Mucosa of rectum (tissue), 2 donors: ENCODE data around the gene PDK3.

Experiments used
- H3K27ac ChIP-seq, 2 donors: one replicate each; pipeline ENCODE4 v1.7.0; 2013; ENCODE audit warnings: inconsistent platforms in 2 of 2, low read depth in 2 of 2, low read length in 2 of 2
- H3K27me3 ChIP-seq, 2 donors: one replicate each; pipeline ENCODE4 v1.7.0; 2013; ENCODE audit warnings: low read length in 2 of 2; ENCODE audit not compliant: control insufficient read depth in 2 of 2, insufficient read depth in 2 of 2
- H3K36me3 ChIP-seq, 2 donors: one replicate each; pipeline ENCODE4 v1.7.0; 2013; ENCODE audit warnings: low read length in 2 of 2; ENCODE audit not compliant: control insufficient read depth in 2 of 2, insufficient read depth in 2 of 2
- H3K4me1 ChIP-seq, 2 donors: one replicate each; pipeline ENCODE4 v1.7.0; 2013; ENCODE audit warnings: low read length in 2 of 2, mild to moderate bottlenecking in 1 of 2; ENCODE audit not compliant: control insufficient read depth in 2 of 2, insufficient read depth in 2 of 2
- H3K4me3 ChIP-seq, 2 donors: one replicate each; pipeline ENCODE4 v1.7.0; 2013; ENCODE audit warnings: low read length in 2 of 2
- H3K9ac ChIP-seq, 2 donors: one replicate each; pipeline ENCODE4 v1.7.0; 2013; ENCODE audit warnings: low read length in 2 of 2, low read depth in 1 of 2, mild to moderate bottlenecking in 1 of 2
- H3K9me3 ChIP-seq, 2 donors: one replicate each; pipeline ENCODE4 v1.7.0; 2013; ENCODE audit warnings: low read length in 2 of 2; ENCODE audit not compliant: control insufficient read depth in 2 of 2
- donor health status: healthy.
- donor health status: Normal muscosa, but diverticular disease.

The PDK3 gene

GRCh38 chrX:24479924-24480323 is 14.8 kb downstream of the PDK3 start:
- Histone ChIP-seq H3K27ac (peak overlapping the region; percentile 74 to 85), H3K4me1 (peaks cover 2 to 12% of the 10 kb centered on the region in 2 donors), H3K27me3 (no peaks in the 10 kb centered on the region), H3K36me3 (no peaks in the 10 kb centered on the region), H3K9me3 (no peaks in the 10 kb centered on the region), H3K9ac (peak overlapping the region in 1 of 2 donors; percentile 54), H3K4me3 (peak overlapping the region; percentile 54 to 56)

- H3K27me3 ChIP-seq, result no peaks in the 10 kb centered on the region
- peak overlapping the region; percentile 22 to 56 for H3K4me3 ChIP-seq
- H3K27ac ChIP-seq, result peak overlapping the region; percentile 74 to 85
- H3K9me3 ChIP-seq, result no peaks in the 10 kb centered on the region
- peak overlapping the region in 1 of 2 donors; percentile 54 for H3K9ac ChIP-seq
- no peaks in the 10 kb centered on the region for H3K36me3 ChIP-seq
- H3K4me1 ChIP-seq, result peaks cover 2 to 12% of the 10 kb centered on the region in 2 donors
Observed at GRCh38 chrX:24480400-24480865, 15.3 kb downstream of the PDK3 start.

- no peak overlapping the region for H3K9ac ChIP-seq
- no peak overlapping the region for H3K4me3 ChIP-seq
- H3K9me3 ChIP-seq, result no peaks in the 10 kb centered on the region
- H3K27ac ChIP-seq, result no peak overlapping the region
- peaks cover 2 to 12% of the 10 kb centered on the region in 2 donors for H3K4me1 ChIP-seq
- no peaks in the 10 kb centered on the region for H3K36me3 ChIP-seq
- peaks cover 0 to 2% of the 10 kb centered on the region in 2 donors for H3K27me3 ChIP-seq
Observed at GRCh38 chrX:24482823-24483415, 17.8 kb downstream of the PDK3 start.

- Histone ChIP-seq H3K9me3 (no peaks in the 10 kb centered on the region), H3K36me3 (no peaks in the 10 kb centered on the region), H3K9ac (no peak overlapping the region), H3K27ac (no peak overlapping the region), H3K27me3 (peaks cover 0 to 2% of the 10 kb centered on the region in 2 donors), H3K4me1 (peaks cover 2 to 12% of the 10 kb centered on the region in 2 donors), H3K4me3 (no peak overlapping the region)
Observed at GRCh38 chrX:24483596-24483995, 18.5 kb downstream of the PDK3 start.

GRCh38 chrX:24485323-24485722 is 20.2 kb downstream of the PDK3 start:
- Histone ChIP-seq H3K4me1 (peaks cover 1% of the 10 kb centered on the region in 2 donors), H3K9me3 (no peaks in the 10 kb centered on the region), H3K36me3 (no peaks in the 10 kb centered on the region), H3K9ac (no peak overlapping the region), H3K27me3 (peaks cover 0 to 2% of the 10 kb centered on the region in 2 donors), H3K4me3 (no peak overlapping the region), H3K27ac (no peak overlapping the region)

GRCh38 chrX:24485976-24486680 is 21.0 kb downstream of the PDK3 start:
- Histone ChIP-seq H3K27ac (no peak overlapping the region), H3K9me3 (no peaks in the 10 kb centered on the region), H3K4me1 (no peaks in the 10 kb centered on the region), H3K36me3 (no peaks in the 10 kb centered on the region), H3K27me3 (peaks cover 0 to 2% of the 10 kb centered on the region in 2 donors), H3K4me3 (no peak overlapping the region), H3K9ac (no peak overlapping the region)

- no peak overlapping the region for H3K9ac ChIP-seq
- no peaks in the 10 kb centered on the region for H3K9me3 ChIP-seq
- H3K4me1 ChIP-seq, result no peaks in the 10 kb centered on the region
- no peak overlapping the region for H3K27ac ChIP-seq
- no peak overlapping the region for H3K4me3 ChIP-seq
- peaks cover 0 to 2% of the 10 kb centered on the region in 2 donors for H3K27me3 ChIP-seq
- no peaks in the 10 kb centered on the region for H3K36me3 ChIP-seq
Observed at GRCh38 chrX:24487571-24487970, 22.5 kb downstream of the PDK3 start.

- Histone ChIP-seq H3K9ac (no peak overlapping the region), H3K36me3 (no peaks in the 10 kb centered on the region), H3K4me1 (peaks cover 12 to 14% of the 10 kb centered on the region in 2 donors), H3K27me3 (no peaks in the 10 kb centered on the region), H3K9me3 (no peaks in the 10 kb centered on the region), H3K27ac (no peak overlapping the region), H3K4me3 (no peak overlapping the region)
Observed at GRCh38 chrX:24491741-24492140, 26.7 kb downstream of the PDK3 start.

GRCh38 chrX:24493740-24494581 is 28.9 kb downstream of the PDK3 start:
- Histone ChIP-seq H3K36me3 (no peaks in the 10 kb centered on the region), H3K27me3 (no peaks in the 10 kb centered on the region), H3K4me3 (peak overlapping the region; percentile 13 to 46), H3K9me3 (no peaks in the 10 kb centered on the region), H3K4me1 (peaks cover 12 to 14% of the 10 kb centered on the region in 2 donors), H3K27ac (peak overlapping the region; percentile 59 to 60), H3K9ac (no peak overlapping the region)

GRCh38 chrX:24494647-24495075 is 29.6 kb downstream of the PDK3 start:
- Histone ChIP-seq H3K27ac (peak overlapping the region; percentile 59 to 60), H3K36me3 (no peaks in the 10 kb centered on the region), H3K4me3 (peak overlapping the region; percentile 13 to 46), H3K9ac (no peak overlapping the region), H3K27me3 (no peaks in the 10 kb centered on the region), H3K4me1 (peaks cover 12 to 14% of the 10 kb centered on the region in 2 donors), H3K9me3 (no peaks in the 10 kb centered on the region)
